NCI-H187 (cell line): ENCODE measurements around the gene CCNB1.
A peak's percentile ranks its signal among the peaks of the same experiment; 100 is the strongest.
"Not testable (repeated sequence)": the region's sequence is repeated elsewhere in the genome, so short reads cannot be mapped to it uniquely, and the experiment has no call there.

ENCODE experiments used
- DNase-seq, 2 experiments: peaks; one replicate each; lab custom pipeline; 2025; lab: John Stamatoyannopoulos, UW

CCNB1 gene

DNA sequence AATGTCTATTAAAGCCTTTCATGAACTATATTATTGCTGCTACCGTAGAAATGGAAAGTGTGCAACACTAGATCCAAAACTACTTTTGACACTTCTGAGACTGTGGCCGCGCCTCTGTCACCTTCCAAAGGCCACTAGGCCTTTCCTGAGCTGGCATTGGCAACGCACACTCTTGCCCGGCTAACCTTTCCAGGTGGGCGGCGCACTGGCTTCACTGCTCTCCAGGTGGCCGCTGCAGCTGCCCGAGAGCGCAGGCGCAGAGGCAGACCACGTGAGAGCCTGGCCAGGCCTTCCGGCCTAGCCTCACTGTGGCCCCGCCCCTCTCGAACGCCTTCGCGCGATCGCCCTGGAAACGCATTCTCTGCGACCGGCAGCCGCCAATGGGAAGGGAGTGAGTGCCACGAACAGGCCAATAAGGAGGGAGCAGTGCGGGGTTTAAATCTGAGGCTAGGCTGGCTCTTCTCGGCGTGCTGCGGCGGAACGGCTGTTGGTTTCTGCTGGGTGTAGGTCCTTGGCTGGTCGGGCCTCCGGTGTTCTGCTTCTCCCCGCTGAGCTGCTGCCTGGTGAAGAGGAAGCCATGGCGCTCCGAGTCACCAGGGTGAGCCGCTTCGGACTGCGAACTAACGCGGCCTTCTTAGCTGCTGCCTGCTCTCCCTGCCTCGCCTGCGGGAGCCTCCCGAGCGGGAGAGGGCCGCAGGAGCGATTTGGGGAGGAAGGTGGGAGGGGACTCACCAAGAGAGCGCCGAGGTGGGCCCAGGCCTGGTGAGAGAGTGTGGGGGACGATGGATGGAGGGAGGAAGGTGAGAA is at the start of gene CCNB1:
CCNB1 (plus strand) TSS at position 465 of the 807 bp plus-strand sequence; CDS start at position 578, 113 bp downstream.
- peak; percentile 97 to 98 for DNase-seq

DNA sequence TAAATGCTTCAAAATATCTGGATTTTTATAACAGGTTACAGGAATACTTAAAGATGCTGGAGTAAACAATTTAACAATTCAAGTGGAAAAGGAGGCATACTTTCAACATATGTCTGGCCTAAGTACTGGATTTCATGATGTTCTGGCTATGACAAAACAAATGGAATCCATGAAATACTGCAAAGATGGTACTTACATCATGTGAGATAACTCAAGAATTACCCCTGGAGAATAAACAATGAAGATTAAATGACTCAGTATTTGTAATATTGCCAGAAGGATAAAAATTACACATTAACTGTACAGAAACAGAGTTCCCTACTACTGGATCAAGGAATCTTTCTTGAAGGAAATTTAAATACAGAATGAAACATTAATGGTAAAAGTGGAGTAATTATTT is 37.5 kb upstream of the CCNB1 start:
- DNase-seq, result no peak

DNA sequence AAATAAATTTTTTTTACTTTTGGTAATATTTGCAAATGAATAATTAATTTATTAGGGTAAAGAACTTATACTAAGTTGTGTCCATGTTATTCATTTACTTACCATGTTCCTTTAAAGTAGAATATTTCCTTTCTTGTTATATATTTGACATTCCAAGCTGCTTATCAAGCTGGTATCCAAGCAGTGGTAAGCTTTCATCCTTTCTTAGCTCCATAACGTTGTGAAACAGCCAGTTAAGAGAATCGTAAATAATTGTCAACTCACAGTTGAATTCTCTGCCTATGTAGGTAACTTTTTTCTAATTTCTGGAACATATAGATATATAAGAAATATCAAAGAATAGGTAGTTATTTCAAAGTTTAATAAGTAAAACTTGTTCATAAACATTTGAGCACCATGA is 36.7 kb upstream of the CCNB1 start:
- no peak for DNase-seq

DNA sequence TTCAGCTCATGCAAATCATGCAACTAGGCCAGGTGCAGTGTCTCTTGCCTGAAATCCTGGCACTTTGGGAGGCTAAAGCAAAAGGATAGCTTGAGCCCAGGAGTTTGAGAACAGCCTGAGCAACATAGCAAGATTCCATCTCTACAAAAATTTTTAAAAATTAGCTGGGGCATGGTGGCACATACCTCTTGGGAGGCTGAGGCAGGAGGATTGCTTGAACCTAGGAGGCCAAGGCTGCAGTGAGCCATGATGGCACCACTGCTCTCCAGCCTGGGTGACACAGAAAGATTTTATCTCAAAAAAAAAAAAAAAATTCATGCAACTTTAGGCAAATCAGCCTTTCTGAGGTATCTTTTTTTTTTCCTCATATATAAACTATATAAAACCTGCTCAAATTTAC is 35.6 kb upstream of the CCNB1 start:
- no peak for DNase-seq

DNA sequence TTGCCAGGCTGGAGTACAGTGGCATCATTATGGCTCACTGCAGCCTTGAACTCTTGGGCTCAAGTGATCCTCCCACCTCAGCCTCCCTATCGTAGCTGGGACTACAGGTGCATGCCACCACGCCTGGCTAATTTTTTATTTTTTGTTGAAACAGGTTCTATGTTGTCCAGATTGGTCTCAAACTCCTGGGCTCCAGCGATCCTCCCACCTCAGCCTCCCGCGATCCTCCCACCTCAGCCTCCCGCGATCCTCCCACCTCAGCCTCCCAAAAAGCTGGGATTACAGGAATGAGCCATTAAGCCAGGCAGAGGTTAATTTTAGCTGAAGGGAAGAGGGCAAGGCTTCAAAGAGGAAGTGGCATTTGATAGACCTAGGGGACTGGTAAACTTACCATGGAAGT is 32.8 kb upstream of the CCNB1 start:
- no peak for DNase-seq

DNA sequence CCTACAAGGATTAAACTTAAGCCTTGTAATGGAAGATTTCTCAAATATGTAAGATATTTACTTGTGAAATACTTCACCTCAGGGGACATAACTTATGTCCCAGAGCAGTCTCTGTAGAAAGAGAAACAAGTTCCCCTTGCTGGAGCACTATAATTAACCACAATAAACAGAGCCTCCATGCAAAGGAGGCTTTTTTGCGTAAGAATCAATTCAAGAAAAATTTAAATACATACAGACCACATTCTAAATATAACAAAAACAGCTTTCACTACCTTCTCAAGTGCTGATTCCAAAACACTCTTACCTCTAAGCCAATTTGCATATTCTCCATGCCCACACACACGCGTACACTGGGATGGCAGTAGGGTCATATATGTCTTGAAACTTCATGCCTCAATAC is 30.7 kb upstream of the CCNB1 start:
- no peak for DNase-seq

DNA sequence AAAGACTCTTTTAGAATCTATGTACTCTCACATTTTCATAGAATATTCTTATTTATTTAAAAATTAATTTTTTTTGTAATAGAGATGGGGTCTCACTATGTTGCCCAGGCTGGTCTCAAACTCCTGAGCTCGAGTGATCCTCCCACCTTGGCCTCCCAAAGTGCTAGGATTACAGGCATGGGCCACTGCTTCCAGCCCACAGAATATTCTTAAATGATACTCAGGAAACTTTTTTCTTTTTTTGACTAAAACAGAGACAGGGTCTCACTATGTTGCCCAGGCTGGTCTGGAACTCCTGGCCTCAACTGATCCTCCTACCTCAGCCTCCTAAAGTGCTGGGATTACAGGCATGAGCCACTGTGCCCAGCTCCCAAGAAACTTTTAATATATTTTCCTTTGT is 29.7 kb upstream of the CCNB1 start:
- DNase-seq, result not testable (repeated sequence)

DNA sequence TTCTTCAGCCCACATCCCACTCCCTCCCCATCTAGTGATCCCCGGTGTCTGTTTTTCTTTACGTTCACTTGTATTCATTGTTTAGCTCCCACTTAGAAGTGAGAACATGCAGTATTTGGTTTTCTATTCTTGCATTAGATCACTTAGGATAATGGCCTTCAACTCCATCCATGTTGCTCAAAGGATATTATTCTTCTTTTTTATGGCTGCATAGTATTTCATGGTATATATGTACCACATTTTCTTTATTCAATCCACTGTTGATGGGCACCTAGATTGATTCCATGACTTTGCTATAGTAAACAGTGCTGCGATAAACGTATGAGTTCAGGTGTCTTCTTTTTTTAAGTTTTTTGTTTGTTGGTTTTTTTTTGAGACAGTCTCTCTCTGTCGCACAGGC is 29.1 kb upstream of the CCNB1 start:
- DNase-seq, result no peak

DNA sequence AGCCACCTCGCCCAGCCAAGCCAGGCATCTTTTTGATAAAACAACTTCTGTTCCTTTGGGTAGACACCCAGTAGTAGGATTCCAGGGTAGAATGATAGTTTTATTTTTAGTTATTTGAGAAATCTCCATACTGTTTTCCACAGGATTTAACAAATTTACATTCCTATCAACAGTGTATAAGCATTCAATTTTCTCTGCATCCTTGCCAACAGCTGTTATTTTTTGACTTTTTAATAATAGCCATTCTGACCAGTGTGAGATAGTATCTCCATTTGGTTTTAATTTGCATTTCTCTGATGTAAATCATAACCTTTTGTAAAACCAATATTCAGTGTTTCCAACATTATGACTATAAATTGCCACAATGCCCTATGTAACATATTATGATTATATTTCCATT is 28.2 kb upstream of the CCNB1 start:
- no peak for DNase-seq

DNA sequence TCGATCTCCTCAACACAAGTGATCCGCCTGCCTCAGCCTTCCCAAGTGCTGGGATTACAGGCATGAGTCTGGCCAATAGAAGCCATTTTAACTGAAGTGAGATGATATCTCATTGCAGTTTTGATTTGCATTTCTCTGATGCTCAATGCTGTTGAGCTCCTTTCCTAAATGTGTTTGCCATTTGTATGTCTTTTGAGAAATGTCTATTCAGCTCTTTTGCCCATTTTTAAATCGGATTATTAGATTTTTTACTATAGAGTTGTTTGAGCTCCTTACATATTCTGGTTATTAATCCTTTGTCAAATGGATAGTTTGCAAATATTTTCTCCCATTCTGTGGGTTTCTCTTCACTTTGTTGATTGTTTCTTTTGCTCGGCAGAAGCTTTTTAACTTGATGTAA is 26.7 kb upstream of the CCNB1 start:
- not testable (repeated sequence) for DNase-seq

DNA sequence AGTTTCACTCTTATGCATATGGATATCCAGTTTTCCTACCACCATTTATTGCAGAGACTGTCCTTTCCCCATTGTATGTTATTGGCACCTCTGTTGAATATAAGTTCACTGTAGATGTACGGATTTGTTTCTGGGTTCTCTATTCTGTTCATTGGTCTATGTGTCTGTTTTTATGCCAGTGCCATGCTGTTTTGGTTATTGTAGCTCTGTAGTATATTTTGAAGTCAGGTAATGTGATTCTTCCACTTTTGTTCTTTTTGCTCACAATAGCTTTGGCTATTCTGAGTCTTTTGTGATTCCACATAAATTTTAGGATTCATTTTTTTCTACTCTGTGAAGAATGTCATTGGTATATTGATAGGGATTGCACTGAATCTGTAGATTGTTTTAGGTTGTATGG is 26.1 kb upstream of the CCNB1 start:
- DNase-seq, result no peak

DNA sequence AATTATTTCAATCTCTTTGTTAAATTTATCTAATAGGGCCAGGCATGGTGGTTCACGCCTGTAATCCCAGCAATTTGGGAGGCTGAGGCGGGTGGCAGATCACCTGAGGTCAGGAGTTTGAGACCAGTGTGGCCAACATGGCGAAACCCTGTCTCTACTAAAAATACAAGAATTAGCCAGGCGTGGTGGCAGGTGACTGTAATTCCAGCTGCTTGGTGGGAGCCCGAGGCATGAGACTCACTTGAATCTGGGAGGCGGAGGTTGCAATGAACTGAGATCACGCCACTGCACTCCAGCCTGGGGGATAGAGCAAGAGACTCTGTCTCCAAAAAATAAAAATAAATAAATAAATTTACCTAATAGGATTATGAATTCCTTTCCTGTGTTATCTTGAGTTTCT is 18.4 kb upstream of the CCNB1 start:
- DNase-seq, result not testable (repeated sequence)

DNA sequence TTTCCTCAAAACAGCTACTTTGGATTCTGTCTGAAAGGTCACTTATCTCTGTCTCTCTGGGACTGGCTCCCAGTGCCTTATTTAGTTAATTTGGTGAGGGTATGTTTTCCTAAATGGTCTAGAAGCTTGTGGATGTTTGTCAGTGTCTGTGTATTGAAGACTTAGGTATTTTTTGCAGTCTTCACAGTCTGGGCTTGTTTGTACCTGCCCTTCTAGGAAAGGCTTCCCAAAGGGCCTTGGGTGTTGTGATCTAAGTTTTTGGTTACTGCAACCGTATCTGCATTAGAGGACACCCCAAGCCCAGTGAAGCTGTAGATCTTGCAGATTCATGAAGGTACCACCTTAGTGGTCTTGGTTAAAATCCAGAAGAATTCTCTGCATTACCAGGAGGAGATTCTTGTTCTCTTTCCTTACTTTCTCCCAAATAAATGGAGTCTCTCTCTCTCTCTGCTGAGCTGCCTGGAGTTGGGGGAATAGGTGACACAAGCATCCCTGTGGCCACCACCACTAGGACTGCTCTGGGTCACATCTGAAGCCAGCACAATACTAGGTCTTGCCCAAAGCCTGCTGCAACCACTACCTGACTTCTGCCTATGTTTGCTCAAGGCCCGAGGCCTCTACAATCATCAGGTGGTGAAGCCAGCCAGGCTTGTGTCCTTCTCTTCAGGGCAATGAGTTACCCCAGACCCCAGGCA is 17.8 kb upstream of the CCNB1 start:
- no peak for DNase-seq

DNA sequence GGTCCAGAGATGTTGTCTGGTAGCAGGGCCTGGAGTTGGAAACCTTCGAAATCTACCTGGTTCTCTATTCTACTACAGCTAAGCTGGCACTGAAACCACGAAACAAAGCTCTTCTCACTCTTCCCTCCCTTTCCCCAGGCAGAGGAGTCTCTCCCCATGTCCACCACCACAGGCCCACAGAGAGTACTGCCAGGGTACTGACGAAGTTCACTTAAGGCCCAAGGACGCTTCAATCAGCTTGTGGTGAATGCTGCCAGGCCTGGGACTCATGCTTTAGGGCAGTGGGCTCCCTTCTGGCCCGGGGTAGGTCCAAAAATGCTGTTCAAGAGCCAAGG is 17.3 kb upstream of the CCNB1 start:
- no peak for DNase-seq

DNA sequence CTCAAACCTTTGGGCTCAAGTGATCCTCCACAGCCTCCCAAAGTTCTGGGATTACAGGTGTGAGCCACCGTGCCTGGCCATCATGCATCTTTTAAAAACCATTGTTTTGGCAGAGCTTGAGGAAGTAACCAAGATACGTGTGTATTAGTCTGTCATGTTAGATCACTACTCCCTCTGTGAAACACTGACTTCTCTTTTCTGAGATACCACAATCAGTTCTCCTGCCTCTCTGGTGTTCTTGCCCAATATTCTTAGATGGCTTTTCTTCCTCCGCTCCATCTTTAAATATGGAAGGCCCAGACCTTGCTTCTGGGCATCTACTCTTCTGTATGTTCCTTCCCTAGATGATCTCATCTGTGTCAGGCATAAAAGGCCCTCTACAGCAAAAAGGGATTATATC is 14.2 kb upstream of the CCNB1 start:
- no peak for DNase-seq

DNA sequence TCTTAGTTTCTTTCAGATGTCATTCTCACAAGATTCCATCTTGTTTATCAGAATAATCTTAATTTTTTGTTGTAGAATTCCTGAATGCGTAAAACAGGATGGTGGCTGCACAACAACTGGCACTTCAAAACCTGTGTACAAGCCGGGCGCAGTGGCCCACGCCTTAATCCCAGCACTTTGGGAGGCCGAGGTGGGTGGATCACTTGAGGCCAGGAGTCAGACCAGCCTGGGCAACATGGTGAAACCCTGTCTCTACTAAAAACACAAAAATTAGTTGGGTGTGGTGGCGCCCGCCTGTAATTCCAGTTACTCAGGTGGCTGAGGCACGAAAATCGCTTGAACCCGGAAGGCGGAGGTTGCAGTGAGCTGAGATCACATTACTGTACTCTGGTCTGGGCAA is 10.5 kb upstream of the CCNB1 start:
- no peak for DNase-seq

DNA sequence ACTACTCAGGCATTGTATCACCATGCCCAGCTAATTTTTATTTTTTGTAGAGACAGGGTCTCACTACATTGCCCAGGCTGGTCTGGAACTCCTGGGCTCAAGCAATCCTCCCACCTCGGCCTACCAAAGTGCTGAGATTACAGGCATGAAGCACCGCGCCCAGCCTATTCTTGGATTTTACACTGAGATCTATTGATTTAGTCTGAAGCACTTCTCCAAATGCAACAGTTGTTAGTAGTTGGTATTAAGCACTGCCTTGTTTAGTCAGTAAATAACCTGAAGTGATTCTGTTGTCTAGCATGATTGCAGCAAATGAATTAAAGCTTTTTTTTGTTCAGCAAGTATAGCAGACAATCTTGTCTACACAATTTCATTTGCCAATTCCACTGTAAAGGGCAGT is 8.9 kb upstream of the CCNB1 start:
- DNase-seq, result no peak

DNA sequence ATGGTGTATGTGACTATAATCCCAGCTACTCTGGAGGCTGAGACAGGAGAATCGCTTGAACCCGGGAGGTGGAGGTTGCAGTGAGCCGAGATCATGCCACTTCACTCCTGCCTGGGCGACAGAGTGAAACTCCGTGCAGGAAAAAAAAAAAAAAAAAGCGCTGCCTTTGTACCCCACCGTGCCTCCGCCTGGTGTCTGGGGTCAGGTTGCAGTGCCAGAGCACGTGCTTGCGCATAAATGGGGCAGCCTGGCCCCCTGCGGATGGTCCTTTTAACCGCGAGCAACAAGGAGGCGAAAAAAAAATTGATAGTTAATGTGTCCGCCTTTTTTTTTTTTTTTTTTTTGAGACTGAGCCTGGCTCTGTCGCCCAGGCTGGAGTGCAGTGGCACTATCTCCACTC is 6.3 kb upstream of the CCNB1 start:
- no peak for DNase-seq

DNA sequence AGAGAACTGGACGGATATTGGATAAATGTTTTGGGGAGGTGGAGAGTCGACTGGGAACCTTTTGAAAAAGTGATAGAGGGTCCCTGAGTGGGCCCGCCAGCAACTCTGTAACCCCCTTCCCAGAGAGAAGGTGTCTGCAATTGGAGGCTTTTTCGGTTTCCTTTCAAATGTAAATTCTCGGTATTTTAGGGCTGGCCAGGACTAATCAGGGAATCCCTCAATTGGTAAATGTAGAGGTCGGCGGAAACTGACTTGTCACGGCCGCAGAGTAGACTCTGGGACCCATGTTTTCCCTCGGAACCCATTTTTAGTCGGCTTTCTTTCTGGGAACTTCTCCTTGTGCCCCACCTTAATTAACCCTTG is 524 bp downstream of the CCNB1 start:
- no peak for DNase-seq

DNA sequence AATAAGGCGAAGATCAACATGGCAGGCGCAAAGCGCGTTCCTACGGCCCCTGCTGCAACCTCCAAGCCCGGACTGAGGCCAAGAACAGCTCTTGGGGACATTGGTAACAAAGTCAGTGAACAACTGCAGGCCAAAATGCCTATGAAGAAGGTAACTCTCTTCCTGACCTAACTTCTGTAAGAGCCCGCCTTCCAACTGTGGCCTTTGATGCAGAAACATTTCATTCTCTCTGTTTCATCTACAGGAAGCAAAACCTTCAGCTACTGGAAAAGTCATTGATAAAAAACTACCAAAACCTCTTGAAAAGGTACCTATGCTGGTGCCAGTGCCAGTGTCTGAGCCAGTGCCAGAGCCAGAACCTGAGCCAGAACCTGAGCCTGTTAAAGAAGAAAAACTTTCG is 979 bp downstream of the CCNB1 start:
- no peak for DNase-seq

DNA sequence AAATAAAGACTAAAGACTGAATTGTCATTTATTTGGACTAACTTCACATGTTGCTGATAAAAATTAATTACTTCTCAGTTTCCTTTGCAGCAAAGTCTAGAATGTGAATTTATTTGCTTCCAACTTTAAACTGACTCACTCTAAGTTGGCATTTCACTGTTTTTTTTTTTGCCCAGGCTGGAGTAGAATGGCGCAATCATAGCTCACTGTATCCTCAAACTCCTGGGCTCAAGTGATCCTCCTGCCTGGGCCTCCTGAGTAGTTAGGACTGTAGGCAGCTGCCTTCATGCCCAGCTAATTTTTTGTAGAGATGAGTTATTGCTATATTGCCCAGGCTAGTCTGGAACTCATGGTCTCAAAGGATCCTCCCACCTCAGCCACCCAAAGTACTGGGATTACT is 3.5 kb downstream of the CCNB1 start:
- DNase-seq, result no peak

DNA sequence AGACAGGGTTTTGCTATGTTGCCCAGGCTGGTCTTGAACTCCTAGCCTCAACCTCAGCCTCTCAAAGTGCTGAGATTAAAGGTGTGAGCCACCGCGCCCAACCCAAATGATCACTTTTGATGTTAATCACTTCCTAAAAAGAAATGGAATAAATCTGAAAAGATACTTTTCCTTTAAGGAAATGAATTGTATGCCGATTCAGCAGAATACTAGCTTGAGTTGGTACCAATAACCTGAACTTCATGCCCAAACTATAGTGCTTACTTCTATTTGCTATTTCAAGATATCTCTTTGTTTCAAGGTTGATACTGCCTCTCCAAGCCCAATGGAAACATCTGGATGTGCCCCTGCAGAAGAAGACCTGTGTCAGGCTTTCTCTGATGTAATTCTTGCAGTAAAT is 4.0 kb downstream of the CCNB1 start:
- no peak for DNase-seq

DNA sequence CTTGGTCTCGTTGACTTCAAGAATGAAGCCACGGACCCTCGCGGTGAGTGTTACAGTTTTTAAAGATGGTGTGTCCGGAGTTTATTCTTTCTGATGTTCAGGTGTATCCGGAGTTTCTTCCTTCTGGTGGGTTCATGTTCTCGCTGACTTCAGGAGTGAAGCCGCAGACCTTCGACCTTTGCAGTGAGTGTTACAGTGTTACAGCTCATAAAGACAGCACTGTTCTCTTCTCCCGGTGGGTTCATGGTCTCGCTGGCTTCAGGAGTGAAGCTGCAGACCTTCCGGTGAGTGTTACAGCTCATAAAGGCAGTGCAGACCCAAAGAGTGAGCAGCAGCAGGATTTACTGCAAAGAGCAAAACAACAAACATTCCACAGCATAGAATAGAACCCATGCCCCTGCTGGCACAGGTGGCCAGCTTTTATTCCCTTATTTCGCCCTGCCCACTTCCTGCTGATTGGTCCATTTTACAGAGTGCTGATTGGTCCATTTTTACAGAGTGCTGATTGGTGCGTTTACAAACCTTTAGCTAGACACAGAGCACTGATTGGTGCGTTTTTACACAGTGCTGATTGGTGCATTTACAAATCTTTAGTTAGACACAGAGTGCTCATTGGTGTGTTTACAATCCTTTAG is 14.8 kb downstream of the CCNB1 start:
- DNase-seq, result not testable (repeated sequence)
